ENCODE measurements around the gene LPA. TPM values are rescaled to one million over a fixed set of nuclear protein-coding genes. Genes with fewer than 3 reads are reported as not detected.
"Not testable (repeated sequence)": the region's sequence is repeated elsewhere in the genome, so short reads cannot be mapped to it uniquely, and the experiment has no call there.

Gene LPA
- total and polyA plus RNA-seq, 2 of the 13 experiments (the other 11 are each of a cell fraction or from before 2014, with no cell fraction given) = not detected

GRCh38 chr6:160678744-160679401 is 14.8 kb upstream of the LPA start (continued):
- TF ChIP-seq TAF15 (IDR thresholded peaks at IDR 0.05; ENCODE audit: low read depth, low read length, poor library complexity, severe bottlenecking) (no peak), MYC (CRISPR knock-in tag; IDR thresholded peaks at IDR 0.05; ENCODE audit: borderline replicate concordance) (0 out of 2 replicates have a peak, but pooled peaks have one; percentile 10), HOXA9 (CRISPR knock-in tag; IDR thresholded peaks at IDR 0.05; ENCODE audit: borderline replicate concordance) (no peak), HOXD1 (CRISPR knock-in tag; IDR thresholded peaks at IDR 0.05) (no peak), ZNF580 (CRISPR knock-in tag; IDR thresholded peaks at IDR 0.05; ENCODE audit: borderline replicate concordance, low read depth) (no peak), MIER2 (CRISPR knock-in tag; IDR thresholded peaks at IDR 0.05) (no peak), CBX1 (IDR thresholded peaks at IDR 0.05; ENCODE audit: low read depth) (no peak), ZNF704 (CRISPR knock-in tag; IDR thresholded peaks at IDR 0.05; ENCODE audit: borderline replicate concordance) (no peak), DDIT3 (CRISPR knock-in tag; IDR thresholded peaks at IDR 0.05) (no peak), CERS6 (CRISPR knock-in tag; IDR thresholded peaks at IDR 0.05) (no peak)

- Histone ChIP-seq H3K4me3 (replicated peaks in 1 of 3; ENCODE audit: insufficient read depth in 1 of 3, low read depth in 2 of 3, low read length in 3 of 3) (no peak overlapping the region), H4K20me1 (ENCODE audit: insufficient read depth, low read length) (no peaks in the 10 kb centered on the region), H3K4me2 (ENCODE audit: low read depth, low read length) (no peak overlapping the region), H3K9ac (ENCODE audit: insufficient read depth, low read depth, low read length) (no peak overlapping the region), H3K27ac (ENCODE audit: extremely low read length, insufficient read depth, low read length) (no peak overlapping the region), H2AFZ (ENCODE audit: low read length) (no peak overlapping the region), H3K4me1 (ENCODE audit: insufficient read depth, low read length) (no peaks in the 10 kb centered on the region), H3K79me2 (ENCODE audit: insufficient read depth, low read length) (no peaks in the 10 kb centered on the region), H3K36me3 (replicated peaks in 1 of 2; ENCODE audit: control insufficient read depth in 1 of 2, insufficient read depth in 2 of 2, low read length in 2 of 2) (no peaks in the 10 kb centered on the region), H3K9me3 (ENCODE audit: low read length) (no peaks in the 10 kb centered on the region), H3K27me3 (ENCODE audit: control insufficient read depth in 1 of 2, insufficient read depth in 2 of 2, low read length in 2 of 2) (peaks cover 2 to 8% of the 10 kb centered on the region in 2 experiments; a peak in 1 of 5 replicates)
- TF ChIP-seq HNF4A (CRISPR knock-in tag; IDR thresholded peaks at IDR 0.05) (no peak), CREBL2 (CRISPR knock-in tag; IDR thresholded peaks at IDR 0.05; ENCODE audit: borderline replicate concordance) (no peak)
- ChIA-PET CTCF (ENCODE audit: low intra/inter-chr PET ratio, low total read pairs) (no interaction called here), POLR2A (no interaction called here)
- ATAC-seq (no peak), DNase-seq (ENCODE audit: low spot score) (no peak), FAIRE-seq (no peak)
- intact Hi-C loops (cut with micrococcal nuclease; ENCODE audit: unreplicated experiment) = no loop called here
- in situ Hi-C loops (cut with HindIII; ENCODE audit: extremely low pct_ligation_motif_present, low pct_unique_long_range_greater_than_20kb) = no loop called here
- 68% methylated on average over 4 of the region's 4 CpGs for whole genome bisulfite sequencing (ENCODE audit: low lambda C conversion rate)
- BruUV-seq (replicated peaks) = no TSS peak
Observed at GRCh38 chr6:160678230-160678629, 14.2 kb upstream of the LPA start.

- CTCF ChIA-PET (ENCODE audit: low intra/inter-chr PET ratio, low total read pairs); DNase-seq (ENCODE audit: low spot score); H4K20me1 ChIP-seq (ENCODE audit: insufficient read depth, low read length); H3K27ac ChIP-seq (ENCODE audit: extremely low read length, insufficient read depth, low read length); H3K36me3 ChIP-seq (replicated peaks in 1 of 2; ENCODE audit: control insufficient read depth in 1 of 2, insufficient read depth in 2 of 2, low read length in 2 of 2); FAIRE-seq; H3K4me2 ChIP-seq (ENCODE audit: low read depth, low read length); H2AFZ ChIP-seq (ENCODE audit: low read length); ATAC-seq; in situ Hi-C loops (cut with HindIII; ENCODE audit: extremely low pct_ligation_motif_present, low pct_unique_long_range_greater_than_20kb); BruUV-seq (replicated peaks); H3K4me1 ChIP-seq (ENCODE audit: insufficient read depth, low read length); H3K27me3 ChIP-seq (ENCODE audit: control insufficient read depth in 1 of 2, insufficient read depth in 2 of 2, low read length in 2 of 2); intact Hi-C loops (cut with micrococcal nuclease; ENCODE audit: unreplicated experiment); H3K79me2 ChIP-seq (ENCODE audit: insufficient read depth, low read length); POLR2A ChIA-PET; H3K9me3 ChIP-seq (ENCODE audit: low read length); H3K9ac ChIP-seq (ENCODE audit: insufficient read depth, low read depth, low read length); H3K4me3 ChIP-seq (replicated peaks in 1 of 3; ENCODE audit: insufficient read depth in 1 of 3, low read depth in 2 of 3, low read length in 3 of 3): not testable (repeated sequence)
- WGBS (ENCODE audit: low lambda C conversion rate) = 36% methylated on average over 5 of the region's 5 CpGs
Observed at GRCh38 chr6:160676418-160676817, 12.3 kb upstream of the LPA start.
